A673 (cell line): ENCODE results near the gene RMP24.

Experiments used
- BruUV-seq: library from RNA; stranded (reverse); fragments of 400-500 nt; replicated peaks from 2 replicates; lab custom pipeline; 2021; lab: Mats Ljungman, UMichigan
- CTCF ChIA-PET: fragments of 300-600 bp; sonication (Branson Sonifier 250); formaldehyde crosslinking; loops from one replicate; lab custom pipeline; 2022; ENCODE audit warnings: antibody characterized with exemption; lab: Charles Lee
- POLR2A ChIA-PET: fragments of 300-600 bp; sonication (Branson Sonifier 250); formaldehyde crosslinking; loops from one replicate; lab custom pipeline; 2022; ENCODE audit warnings: antibody characterized with exemption; ENCODE audit not compliant: low non-redundant PET; lab: Charles Lee
- DNase-seq: peaks from one replicate; pipeline ENCODE4 v3.0.0-alpha.2; 2015; ENCODE audit warnings: low spot score
- H3K27ac ChIP-seq: fragments of 200-600 bp; sonication (generic); 2 replicates; pipeline ENCODE4 v1.5.1; 2016; ENCODE audit warnings: mixed run types, low read depth, mild to moderate bottlenecking, mixed read lengths, antibody characterized with exemption, low read length; ENCODE audit not compliant: poor library complexity, severe bottlenecking
- H3K27me3 ChIP-seq: fragments of 200-600 bp; sonication (generic); replicated peaks from 2 replicates; pipeline ENCODE4 v1.6.1; 2017; ENCODE audit warnings: mixed run types, low read depth, mild to moderate bottlenecking, mixed read lengths, antibody characterized with exemption, low read length; ENCODE audit not compliant: insufficient read depth, poor library complexity
- H3K36me3 ChIP-seq: fragments of 200-600 bp; sonication (generic); 2 replicates; pipeline ENCODE4 v1.6.1; 2016; ENCODE audit warnings: mixed run types, mild to moderate bottlenecking, mixed read lengths, antibody characterized with exemption, low read length; ENCODE audit not compliant: insufficient read depth, poor library complexity, severe bottlenecking
- H3K4me1 ChIP-seq: fragments of 200-600 bp; sonication (generic); 2 replicates; pipeline ENCODE4 v1.6.1; 2017; ENCODE audit warnings: mixed run types, mild to moderate bottlenecking, mixed read lengths, antibody characterized with exemption, low read length; ENCODE audit not compliant: insufficient read depth, poor library complexity, severe bottlenecking
- H3K4me3 ChIP-seq: fragments of 200-600 bp; sonication (generic); 2 replicates; pipeline ENCODE4 v1.5.1; 2016; ENCODE audit warnings: low read depth, mixed run types, mild to moderate bottlenecking, mixed read lengths, low read length; ENCODE audit not compliant: poor library complexity, severe bottlenecking
- H3K9me3 ChIP-seq: fragments of 200-600 bp; sonication (generic); 2 replicates; pipeline ENCODE4 v1.6.1; 2016; ENCODE audit warnings: mixed run types, low read depth, mild to moderate bottlenecking, mixed read lengths, antibody characterized with exemption, low read length; ENCODE audit not compliant: poor library complexity, severe bottlenecking
- EZH2 ChIP-seq: fragments of 200-600 bp; sonication (generic); IDR thresholded peaks from 2 replicates; pipeline ENCODE4 v1.6.1; 2017; ENCODE audit warnings: borderline replicate concordance, low read depth, mild to moderate bottlenecking, mixed read lengths, antibody characterized with exemption, low read length; ENCODE audit not compliant: poor library complexity, severe bottlenecking
- intact Hi-C: fragments of 100-400 bp; cut with micrococcal nuclease; formaldehyde crosslinking; loops from one replicate; pipeline ENCODE4 v1.10.0; 2022; ENCODE audit not compliant: unreplicated experiment
- TF ChIP-seq, protein P1 (sequence below): fragments of 300-800, 200-600 bp; sonication (generic); conservative IDR thresholded peaks from 2 replicates; pipeline ENCODE4 v1.5.1; 2017; ENCODE audit warnings: low read depth, mild to moderate bottlenecking, antibody characterized with exemption, low read length, moderate library complexity, mixed read lengths

RMP24 gene

DNA sequence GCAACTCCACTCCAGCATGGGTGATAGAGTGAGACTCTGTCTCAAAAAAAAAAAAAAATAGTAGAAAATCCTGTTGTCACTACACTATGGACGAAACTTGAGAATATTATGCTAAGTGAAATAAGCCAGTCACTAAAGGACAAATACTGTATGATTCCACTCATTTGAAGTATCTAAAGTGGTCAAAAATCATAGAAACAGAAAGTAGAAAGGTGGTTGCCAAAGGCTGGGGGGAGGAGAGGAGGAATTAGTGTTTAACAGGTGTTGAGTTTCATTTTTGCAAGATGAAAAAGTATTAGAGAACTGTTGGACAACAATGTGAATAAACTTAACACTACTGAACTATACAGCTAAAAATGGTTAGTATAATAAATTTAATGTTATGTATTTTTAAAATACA lies 18.8 kb upstream of the RMP24 start:
- H3K27me3 ChIP-seq: no peaks in the 10 kb centered on the region
- intact Hi-C loops: loop anchor here (10.0 kb wide), 1 partner anchor 549 kb away; no protein-coding TSS in a partner anchor
- no peak overlapping the region for H3K27ac ChIP-seq
- H3K4me3 ChIP-seq: no peak overlapping the region
- CTCF ChIA-PET: no interaction called here
- no peaks in the 10 kb centered on the region for H3K9me3 ChIP-seq
- POLR2A ChIA-PET: no interaction called here
- no TSS peak for BruUV-seq
- H3K4me1 ChIP-seq: no peaks in the 10 kb centered on the region
- no peak for DNase-seq
- no peak for TF ChIP-seq EZH2
- TF ChIP-seq, protein P1, sequence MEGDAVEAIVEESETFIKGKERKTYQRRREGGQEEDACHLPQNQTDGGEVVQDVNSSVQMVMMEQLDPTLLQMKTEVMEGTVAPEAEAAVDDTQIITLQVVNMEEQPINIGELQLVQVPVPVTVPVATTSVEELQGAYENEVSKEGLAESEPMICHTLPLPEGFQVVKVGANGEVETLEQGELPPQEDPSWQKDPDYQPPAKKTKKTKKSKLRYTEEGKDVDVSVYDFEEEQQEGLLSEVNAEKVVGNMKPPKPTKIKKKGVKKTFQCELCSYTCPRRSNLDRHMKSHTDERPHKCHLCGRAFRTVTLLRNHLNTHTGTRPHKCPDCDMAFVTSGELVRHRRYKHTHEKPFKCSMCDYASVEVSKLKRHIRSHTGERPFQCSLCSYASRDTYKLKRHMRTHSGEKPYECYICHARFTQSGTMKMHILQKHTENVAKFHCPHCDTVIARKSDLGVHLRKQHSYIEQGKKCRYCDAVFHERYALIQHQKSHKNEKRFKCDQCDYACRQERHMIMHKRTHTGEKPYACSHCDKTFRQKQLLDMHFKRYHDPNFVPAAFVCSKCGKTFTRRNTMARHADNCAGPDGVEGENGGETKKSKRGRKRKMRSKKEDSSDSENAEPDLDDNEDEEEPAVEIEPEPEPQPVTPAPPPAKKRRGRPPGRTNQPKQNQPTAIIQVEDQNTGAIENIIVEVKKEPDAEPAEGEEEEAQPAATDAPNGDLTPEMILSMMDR: no peak
- no peaks in the 10 kb centered on the region for H3K36me3 ChIP-seq

DNA sequence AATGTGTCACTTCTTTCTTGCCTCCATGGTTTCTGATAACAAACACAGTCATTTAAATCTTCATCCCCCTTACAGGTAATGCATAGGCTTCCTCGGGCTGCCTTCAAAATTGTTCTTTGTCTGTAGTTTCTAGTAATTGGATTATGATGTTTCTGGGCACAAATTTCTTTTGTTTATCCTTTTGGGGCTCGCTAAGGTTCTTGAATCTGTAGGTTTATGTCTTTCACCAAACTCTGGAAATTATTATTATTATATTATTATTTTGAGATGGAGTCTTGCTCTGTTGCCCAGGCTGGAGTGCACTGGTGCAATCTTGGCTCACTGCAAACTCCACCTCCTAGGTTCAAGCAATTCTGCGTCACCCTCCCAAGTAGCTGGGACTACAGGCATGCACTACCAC lies 16.3 kb upstream of the RMP24 start:
- no peaks in the 10 kb centered on the region for H3K4me1 ChIP-seq
- no peaks in the 10 kb centered on the region for H3K27me3 ChIP-seq
- no TSS peak for BruUV-seq
- ChIA-PET POLR2A (no interaction called here), CTCF (no interaction called here)
- no peak for TF ChIP-seq EZH2
- TF ChIP-seq, protein P1: no peak
- intact Hi-C loops: loop anchor here (10.0 kb wide), 1 partner anchor 551 kb away; no protein-coding TSS in a partner anchor
- no peak overlapping the region for H3K27ac ChIP-seq
- H3K36me3 ChIP-seq: no peaks in the 10 kb centered on the region
- H3K4me3 ChIP-seq: no peak overlapping the region
- H3K9me3 ChIP-seq: no peaks in the 10 kb centered on the region
- no peak for DNase-seq

DNA sequence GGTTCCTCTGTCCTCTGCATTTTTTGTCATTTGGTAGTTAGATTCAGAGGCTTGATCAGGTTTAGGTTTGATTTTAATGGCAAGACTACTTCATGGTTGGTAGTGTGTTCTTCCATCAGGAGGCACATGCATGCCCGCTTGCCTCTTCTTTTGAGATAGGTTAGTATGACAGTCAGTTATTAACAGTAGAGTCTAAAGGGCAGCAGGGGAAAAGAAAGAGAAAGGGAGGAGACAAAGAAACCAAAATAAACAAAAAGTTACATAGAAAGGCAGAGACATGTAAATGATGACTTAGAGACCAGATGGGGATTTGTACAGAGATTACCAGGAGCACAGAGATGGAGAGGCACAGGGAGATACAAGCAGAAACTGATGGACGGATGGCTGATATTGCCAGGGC lies 10.2 kb upstream of the RMP24 start:
- Histone ChIP-seq H3K9me3 (no peaks in the 10 kb centered on the region), H3K27ac (no peak overlapping the region), H3K4me1 (no peaks in the 10 kb centered on the region), H3K27me3 (no peaks in the 10 kb centered on the region), H3K36me3 (no peaks in the 10 kb centered on the region), H3K4me3 (no peak overlapping the region)
- ChIA-PET CTCF (no interaction called here), POLR2A (no interaction called here)
- intact Hi-C loops: no loop called here
- no peak for TF ChIP-seq EZH2
- TF ChIP-seq, protein P1: no peak
- no peak for DNase-seq
- BruUV-seq: no TSS peak
